ENCODE results near the gene TNFRSF8.

DNA sequence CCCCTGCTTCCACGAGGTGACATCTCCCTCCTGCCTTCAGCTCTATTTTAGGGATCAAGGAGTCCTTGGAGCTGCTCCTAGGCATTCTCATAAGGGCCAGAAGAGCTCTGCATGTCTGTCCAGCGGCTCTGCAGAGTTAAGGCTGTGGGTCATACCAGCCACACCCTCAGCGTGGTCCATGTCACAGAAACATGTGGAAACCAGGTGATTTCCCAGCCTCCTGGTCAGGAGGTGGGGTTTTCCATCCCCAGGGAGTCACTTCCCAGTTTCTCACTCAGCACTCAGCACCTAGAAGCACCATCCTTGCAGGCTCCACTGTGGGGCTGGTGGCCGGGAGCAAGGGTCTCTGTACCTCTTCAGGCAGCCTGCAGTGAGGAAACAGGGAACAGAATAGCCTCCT lies 102.2 kb downstream of the TNFRSF8 start:
- no peak for TF ChIP-seq CTCF (IDR thresholded peaks at IDR 0.05; ENCODE audit: insufficient read depth, low read length, poor library complexity, severe bottlenecking)
- TF ChIP-seq EZH2phosphoT487 (conservative IDR thresholded peaks at IDR 0.05; ENCODE audit: low read length): no peak

All from SU-DHL-6 (cell line).